Measurements from ENCODE around the gene ELMO2.

Gene ELMO2, protein sequence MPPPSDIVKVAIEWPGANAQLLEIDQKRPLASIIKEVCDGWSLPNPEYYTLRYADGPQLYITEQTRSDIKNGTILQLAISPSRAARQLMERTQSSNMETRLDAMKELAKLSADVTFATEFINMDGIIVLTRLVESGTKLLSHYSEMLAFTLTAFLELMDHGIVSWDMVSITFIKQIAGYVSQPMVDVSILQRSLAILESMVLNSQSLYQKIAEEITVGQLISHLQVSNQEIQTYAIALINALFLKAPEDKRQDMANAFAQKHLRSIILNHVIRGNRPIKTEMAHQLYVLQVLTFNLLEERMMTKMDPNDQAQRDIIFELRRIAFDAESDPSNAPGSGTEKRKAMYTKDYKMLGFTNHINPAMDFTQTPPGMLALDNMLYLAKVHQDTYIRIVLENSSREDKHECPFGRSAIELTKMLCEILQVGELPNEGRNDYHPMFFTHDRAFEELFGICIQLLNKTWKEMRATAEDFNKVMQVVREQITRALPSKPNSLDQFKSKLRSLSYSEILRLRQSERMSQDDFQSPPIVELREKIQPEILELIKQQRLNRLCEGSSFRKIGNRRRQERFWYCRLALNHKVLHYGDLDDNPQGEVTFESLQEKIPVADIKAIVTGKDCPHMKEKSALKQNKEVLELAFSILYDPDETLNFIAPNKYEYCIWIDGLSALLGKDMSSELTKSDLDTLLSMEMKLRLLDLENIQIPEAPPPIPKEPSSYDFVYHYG

DNA sequence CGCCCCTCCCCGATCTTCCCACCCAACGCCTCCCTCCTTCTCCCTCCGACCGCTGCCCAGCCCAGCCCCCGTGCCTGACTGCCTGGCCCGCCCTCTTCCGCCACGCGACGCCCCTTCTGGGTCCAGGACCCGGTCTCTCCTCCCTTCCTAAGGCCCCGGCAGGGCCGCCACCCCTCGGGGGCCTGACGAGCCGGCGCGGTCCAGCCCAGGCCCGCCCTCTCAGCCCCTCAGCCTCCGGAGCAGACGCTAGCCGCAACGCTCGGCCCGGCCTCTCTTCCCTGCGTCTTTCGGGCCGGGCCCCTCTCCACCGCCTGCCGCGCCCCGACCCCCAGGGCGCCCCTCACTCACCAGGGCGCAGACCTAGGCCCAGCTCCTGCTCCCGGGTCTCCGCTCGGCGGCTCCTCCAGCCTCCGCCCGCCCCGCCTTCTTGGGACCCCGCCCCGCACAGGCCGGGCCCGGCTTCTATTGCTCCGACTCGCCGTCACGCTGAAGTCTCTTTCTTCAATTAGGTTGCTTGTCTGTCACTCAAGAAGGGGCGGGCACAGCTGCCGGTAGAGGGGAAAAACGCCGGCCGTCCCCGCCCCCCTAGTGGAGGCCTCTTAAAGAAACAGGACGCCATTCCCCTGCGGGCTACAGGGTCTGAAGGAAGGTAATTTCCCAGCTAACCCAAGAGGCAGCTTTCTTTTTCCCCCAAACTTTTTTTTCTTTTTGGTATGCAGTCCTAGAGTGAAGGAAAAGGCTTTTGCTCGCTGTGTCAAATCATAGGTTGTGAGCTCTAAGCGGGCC lies at the start of gene ELMO2:
Gene ELMO2, minus strand, starts transcription at position 416 of the 786 bp plus-strand sequence. CDS start 12,133 bp downstream, outside the sequence.
- peak; percentile 96 to 97 (median 97) for DNase-seq (ENCODE audit: low read depth in 3 of 3)

DNA sequence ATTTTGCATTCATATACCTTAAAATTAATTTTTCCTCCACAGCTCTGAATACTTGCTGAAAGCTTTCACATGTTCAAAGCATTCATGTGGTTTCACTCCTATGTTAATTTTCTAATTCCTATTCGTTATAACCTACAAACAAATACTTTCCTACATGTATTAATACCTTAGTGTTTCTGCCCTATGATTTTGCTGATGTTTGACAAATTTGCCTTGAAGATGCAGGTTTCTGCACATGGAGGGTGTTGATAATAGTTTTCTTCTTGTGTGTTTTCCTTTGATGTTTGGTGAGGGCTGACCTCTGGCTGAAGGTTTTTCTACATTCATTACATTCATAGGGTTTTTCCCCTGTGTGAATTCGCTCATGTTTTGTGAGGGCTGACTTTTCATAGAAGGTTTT lies 49.3 kb upstream of the ELMO2 start:
- no peak for DNase-seq (ENCODE audit: low read depth in 3 of 3)

DNA sequence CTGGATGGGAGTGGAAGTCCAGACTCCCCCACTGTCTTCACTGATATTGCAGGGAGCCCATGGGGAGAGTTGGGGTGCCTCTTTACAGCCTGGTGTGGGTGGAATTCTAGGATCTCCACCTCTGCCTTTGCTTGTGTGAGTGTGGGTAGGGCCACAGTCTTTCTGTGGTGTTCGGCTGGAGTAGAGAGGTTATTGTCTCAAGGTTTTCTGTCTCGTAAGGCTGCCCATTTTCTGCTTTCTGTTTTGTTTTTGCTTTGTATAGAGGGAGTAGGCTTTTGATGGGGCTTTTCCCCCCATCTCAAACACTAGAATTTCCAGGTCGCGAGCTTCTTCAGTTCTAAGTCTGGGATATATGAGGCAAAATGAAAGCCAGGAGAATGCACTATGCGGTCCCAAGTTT lies 40.4 kb upstream of the ELMO2 start:
- no peak for DNase-seq (ENCODE audit: low read depth in 3 of 3)

DNA sequence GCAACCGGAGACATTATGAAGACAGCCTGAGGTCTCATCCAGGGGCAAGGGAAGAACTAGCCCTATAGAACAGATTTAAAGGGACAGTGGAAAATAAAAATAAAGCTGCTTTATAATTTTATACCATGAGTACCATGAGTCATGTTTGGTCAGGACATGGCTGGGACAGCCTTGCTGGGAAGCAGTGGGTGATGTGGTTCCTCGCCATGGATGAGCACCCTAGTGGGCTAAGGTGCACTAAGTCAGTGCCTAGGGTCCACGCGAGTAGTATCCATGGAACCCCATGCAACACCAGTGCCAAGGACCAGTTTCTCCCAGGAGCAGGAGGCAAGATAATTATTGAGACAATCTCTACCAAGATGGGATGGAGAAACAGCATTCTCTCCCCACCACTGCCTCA lies 33.4 kb upstream of the ELMO2 start:
- DNase-seq (ENCODE audit: low read depth in 3 of 3), result no peak

DNA sequence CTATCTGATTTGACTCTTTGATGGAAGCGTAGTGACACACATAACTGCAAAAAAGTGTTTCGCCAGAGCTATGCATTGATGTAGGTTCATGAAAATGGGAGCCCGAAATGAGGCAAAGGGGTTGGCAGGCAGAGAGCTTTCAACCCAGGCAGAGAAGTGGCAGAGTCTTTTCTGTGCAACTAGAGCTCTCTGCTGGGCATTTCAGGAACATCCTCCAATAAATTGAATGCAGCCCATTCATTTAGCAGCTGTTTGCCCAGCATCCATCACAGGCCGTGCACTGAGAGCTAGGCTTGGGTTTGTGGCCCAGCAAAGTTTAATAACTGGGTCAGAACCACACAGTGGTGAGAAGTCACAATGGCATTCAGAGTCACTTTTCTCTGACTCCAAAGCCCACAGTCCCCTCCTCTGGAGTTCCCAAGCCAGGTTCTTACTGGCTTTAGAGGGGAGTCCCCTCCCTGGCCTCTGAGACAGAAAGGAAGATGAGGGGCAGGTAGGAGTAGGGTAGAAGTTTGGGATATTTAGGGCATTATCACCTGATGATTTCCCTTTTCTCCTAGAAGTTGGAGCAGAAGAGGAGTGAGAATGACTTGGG lies 31.8 kb upstream of the ELMO2 start:
- DNase-seq (ENCODE audit: low read depth in 3 of 3), result no peak

DNA sequence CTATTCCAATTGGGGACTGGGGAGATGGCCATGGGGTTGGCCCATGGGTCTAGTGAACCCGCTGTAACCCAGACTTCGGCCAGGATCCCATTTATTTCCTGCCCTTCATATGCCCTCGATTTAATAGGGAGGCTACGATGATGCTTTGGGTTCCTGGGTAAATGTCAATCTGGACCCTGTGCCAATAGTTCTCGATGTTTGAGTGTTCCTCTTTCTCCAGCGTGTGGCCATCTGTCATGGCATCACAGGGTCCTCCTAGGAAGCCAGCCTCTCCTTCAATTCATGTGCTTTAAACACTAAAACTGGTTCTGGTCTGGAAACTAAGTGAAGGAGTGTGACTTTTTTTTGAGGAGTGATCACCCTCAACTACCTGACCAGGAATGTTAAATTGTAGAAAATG lies 28.7 kb upstream of the ELMO2 start:
- DNase-seq (ENCODE audit: low read depth in 3 of 3), result no peak

DNA sequence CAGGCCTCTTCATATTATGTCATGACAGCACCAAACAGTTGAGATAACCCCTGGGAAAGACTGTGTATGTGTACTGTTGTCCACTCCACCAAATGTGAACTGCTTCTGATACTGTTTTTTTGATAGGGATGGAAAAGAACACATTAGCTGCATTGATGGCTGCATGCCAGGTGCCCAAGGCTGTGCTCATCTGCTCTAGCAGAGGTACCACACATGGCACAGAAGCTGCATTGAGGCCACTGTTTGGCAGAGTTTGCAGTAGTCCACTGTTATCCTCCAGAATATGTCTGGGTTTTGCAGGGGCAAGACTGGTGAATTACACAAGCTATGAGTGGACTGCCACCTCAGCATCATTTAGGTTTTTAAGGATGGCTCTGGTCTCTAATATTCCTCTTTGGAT lies 28.2 kb upstream of the ELMO2 start:
- no peak for DNase-seq (ENCODE audit: low read depth in 3 of 3)

DNA sequence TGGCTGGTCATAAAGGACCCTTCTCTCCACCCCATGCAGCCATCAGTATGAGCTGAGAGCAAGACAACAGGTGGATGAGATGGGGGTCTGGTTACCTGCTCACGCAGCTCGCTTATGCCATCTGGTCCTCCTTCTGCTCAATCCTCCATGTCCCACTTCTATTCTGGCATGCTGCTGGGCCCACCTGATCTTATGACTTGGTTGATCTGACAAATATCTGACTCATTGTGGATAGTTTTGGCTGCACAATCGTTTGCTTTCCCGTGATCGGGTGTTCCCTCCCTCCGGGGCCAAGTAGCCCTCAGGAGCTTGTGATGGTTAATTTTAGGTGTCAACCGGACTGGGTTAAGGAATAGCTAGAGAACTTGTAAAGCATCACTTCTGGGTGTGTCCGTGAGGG lies 26.6 kb upstream of the ELMO2 start:
- no peak for DNase-seq (ENCODE audit: low read depth in 3 of 3)

DNA sequence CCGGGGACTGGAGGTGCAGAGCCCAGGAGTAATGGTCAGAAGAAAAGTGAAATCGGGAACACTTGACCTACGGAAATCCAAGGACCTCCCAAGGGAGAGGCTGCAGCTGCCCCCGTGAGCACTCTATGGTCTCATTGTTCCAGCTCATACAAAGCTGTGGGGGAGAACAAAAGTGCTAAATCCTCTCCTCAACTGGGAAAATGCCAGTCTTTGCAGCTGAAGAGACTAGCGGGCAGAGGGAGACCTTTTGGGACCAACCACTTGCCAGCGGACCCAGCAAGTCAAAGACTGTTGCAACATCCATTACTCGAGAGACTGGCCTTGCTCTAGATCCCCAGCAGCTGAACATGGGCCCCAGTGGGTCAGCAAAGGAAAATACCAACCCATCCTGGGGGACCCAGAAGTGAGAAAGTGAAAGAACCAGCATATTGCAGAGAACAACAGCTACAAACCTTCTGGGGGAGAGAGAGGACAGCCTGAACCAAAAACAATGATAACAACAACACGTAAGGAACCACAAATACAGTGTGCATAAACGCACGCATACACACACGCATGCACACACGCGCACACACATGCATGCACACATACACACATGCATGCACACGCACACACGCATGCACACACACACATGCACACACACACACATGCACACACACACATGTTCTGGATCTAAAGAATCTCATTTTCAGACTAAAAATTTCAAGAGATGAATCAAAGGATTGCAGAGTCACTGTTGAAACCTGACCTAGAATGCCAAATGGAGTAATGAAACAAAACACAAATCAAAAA lies 24.7 kb upstream of the ELMO2 start:
- no peak for DNase-seq (ENCODE audit: low read depth in 3 of 3)

DNA sequence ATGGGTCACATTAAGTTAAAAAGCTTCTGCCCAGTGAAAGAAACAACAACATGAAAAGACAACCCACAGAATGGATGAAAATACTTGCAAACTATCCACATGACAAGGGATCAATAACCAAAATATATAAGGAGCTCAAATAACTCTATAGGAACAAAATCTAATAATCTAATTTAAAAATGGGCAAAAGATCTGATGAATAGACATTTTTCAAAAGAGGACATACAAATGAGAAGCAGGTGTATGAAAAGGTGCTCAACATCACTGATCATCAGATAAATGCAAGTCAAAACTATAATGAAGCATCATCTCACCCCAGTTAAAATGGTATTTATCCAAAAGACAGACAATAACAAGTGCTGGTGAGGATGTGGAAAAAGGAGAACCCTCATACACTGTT lies 21.0 kb upstream of the ELMO2 start:
- no peak for DNase-seq (ENCODE audit: low read depth in 3 of 3)

DNA sequence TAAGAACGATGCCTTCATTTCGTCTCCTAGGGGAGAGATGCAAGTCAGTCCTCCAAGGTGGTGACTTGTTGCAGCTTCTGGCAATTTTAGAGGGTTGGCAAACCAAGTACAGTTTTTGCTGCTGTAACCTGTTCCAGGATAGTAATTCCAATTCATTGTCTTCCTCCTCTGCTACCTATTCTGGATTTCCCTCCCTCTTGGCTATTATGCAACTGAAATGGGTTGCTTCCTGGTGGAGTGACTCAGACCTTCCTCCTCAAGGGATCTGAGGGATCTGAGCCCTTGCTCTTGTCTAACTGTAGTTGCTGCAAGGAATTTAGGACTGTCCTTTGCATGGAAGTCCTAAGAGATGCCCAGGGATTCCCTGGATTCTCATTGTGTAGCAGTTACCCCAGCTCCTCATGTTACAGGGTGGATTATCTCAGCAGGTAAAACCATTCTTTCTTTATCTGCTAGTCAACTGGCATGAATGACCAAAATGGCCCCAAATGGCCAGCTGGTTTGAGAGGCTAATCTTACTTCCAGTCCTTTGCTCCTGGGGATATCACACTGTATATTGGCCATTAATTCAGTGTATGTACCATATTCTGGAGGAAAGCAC lies 17.6 kb upstream of the ELMO2 start:
- DNase-seq (ENCODE audit: low read depth in 3 of 3), result no peak

DNA sequence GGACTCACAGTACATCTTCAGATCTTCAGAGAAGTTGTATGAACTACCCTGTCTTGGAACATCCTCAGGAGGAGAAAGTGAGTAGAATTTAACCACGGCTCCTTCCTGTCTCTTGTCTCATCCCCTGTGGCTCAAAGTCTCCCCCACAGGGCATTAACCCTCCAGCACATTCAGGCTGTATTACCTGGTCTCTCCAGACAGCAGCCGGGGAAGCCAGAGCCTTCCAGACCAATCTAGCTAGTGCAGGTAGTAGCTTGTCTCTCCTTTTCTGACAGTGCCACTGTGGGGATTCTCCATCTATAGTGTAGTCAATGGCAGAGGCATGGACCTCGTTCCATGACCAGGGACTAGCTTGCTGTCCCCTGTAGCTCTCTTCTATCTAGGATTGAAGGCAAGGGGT lies 16.9 kb upstream of the ELMO2 start:
- DNase-seq (ENCODE audit: low read depth in 3 of 3), result no peak

DNA sequence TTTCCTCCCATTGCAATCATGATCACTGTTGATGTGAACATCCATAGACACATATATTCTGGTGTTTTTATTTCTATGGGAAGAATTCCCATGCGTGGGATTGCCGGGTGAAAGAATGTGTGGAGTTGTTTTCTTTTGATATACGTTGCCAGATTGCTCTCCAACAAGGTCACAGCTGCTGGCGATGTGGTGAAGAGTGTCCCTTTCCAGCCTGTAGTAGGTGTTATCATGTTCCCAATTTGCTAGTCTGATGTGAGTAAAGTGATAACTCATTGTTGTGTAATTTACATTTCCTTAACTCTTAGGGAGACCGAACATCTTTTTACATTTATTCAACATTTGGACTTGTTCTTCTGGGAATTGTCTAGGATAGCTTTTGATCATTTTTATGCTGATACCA lies 14.5 kb upstream of the ELMO2 start:
- no peak for DNase-seq (ENCODE audit: low read depth in 3 of 3)

DNA sequence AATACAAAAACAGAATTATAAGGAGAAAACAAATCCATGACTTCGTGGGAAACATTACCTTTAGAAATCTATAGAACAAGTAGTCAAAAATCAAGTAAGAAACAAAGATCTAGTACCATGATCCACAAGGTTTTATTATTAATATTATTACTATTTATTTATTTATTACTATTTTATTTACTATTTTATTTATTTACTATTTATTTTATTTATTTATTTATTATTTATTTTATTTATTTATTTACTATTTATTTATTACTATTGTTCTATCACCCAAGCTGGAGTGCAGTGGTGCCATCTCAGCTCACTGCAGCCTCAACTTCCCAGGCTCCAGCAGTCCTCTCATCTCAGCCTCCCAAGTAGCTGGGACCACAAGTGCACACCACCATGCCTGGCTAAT lies 13.5 kb upstream of the ELMO2 start:
- DNase-seq (ENCODE audit: low read depth in 3 of 3), result no peak

DNA sequence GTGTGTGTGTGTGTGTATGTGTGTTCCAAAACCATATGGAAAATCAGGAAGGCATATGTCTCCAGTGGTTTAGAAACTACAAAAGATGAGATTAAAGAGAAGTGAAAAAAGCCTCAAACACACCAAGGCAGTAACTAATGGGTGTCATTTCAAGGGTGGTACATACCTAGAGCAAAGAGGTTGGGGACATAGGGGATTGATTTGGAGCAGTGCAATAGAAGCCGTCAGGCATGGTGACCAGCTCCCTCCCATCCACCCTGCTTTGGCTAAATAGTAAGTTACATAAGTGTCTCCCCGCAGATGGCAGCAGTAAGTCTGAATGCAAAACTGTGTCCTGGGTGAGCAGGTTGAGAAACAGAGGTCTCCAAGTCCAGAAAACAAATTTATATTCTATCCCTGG lies 10.4 kb upstream of the ELMO2 start:
- DNase-seq (ENCODE audit: low read depth in 3 of 3), result no peak

DNA sequence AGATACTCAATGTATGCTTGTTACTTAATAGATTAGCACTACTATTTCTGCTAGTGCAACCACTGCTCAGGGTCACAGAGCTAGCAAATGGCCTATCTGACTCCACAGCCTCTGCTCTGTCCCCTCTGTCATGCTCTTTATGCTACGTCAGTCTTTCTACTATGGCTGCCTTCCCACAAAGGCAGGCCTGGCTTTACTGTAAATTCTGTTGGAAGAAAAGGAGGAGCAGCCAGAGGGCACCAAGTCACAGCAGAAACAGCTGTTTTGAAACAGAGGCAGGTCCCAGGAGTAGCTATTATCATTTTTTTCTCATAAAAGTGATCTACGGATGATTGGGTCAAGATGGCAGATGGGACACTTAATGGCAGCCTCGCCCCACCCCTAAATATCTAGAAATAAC lies 10.0 kb upstream of the ELMO2 start:
- no peak for DNase-seq (ENCODE audit: low read depth in 3 of 3)

DNA sequence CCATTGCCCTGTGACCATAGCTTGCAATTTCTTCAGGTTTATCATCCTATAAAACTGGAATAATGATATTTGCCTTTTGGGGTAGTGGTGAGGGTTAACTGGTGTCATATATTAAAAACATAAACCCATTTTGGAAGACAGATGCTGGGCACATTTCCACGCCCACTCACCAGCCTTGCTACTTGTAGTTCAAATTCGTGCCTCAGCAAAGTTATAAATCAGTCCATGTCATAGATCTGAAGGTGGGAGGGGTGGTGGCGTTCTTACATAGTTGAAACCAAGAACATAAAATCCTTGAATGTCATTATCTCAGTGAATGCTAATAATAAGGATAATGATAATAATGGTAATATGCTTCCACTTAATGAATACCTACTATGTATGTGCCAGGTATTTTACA lies 9.4 kb upstream of the ELMO2 start:
- no peak for DNase-seq (ENCODE audit: low read depth in 3 of 3)

DNA sequence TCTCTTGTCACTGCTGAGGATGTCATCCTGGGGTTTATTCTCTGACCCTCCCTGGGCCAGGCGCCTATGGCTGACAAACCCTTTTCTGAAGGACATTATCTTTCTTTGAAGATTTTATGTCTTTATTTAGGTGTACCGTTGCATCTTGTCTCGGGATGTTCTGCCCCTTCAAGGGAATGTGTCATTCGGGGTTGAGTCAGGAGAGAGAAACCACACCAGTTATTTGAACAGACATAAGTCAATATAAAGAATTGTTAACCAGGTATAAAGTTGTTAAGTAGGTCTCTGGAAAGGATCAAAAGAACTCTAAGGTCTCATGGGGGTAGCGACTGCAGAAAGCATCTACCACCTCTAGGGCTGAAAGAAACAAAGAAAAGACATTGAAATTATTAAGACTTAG lies 8.2 kb upstream of the ELMO2 start:
- DNase-seq (ENCODE audit: low read depth in 3 of 3), result no peak

DNA sequence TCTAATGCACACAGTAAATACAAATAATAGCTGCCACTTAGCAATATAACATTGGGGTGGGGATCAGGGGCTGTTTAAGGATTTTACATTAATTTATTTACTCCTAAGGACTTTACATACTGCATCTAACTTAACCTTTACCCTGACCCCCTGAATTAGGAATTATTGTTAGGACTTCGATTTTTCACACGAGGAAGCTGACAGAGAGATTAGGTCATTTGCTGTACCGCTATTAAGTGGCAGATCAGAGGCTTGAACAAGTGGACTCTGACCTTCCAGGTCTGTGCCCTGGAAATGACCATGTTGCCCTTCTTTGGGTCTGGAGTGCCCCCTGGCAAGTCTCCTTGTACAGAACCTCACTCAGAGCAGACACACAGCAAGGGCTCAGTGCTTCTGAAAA lies 5.2 kb upstream of the ELMO2 start:
- DNase-seq (ENCODE audit: low read depth in 3 of 3), result no peak

DNA sequence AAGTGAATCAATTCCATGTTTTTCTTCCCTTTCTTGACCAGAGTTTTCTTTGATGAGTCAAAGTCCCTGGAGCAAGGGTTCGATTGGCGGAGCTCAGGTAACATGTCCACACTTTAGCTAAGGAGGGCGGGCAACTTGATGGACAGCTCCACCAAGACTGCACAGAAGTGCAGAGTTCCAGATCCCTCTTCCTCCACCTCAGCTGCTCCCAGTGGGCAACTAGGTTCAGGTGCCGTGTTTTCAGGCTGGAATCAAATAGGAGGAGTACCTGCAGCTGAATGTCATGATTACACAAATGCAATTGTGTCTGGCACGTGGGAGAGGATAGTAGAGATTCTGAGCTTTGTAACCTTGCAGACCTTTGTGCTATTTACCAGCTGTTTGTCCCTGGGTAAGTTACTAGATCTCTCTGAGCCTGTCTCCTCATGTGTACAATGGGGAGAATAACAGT lies 1.9 kb upstream of the ELMO2 start:
- DNase-seq (ENCODE audit: low read depth in 3 of 3), result no peak

DNA sequence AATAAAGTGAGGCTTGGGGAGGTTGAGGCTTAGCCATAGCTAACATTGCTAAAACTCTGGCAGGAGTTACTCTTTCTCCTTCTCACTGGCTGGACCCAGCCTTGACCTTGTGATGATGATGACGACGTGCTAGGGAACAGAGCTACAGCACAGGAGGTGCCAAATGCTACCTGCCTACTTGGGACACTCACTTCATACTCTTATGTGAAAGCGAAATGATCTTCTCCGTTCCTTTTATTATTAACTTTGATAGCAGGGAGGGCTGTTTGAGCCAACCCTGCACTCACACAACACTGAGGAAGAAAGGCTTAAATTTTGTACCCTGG lies 1.2 kb upstream of the ELMO2 start:
- DNase-seq (ENCODE audit: low read depth in 3 of 3), result no peak

Measured in stimulated activated CD4-positive, alpha-beta T cell treated with anti-CD3 and anti-CD28 coated beads, TNF-alpha, amount 100 ng/mL, for 24 hours (primary cell).